GM21619 (cell line): ENCODE measurements around the gene PNMT.

ENCODE experiments used
- ATAC-seq: cut with Tn5 transposase; IDR thresholded peaks from one replicate; pipeline ENCODE4 v1.9.1; 2021; ENCODE audit not compliant: unreplicated experiment

PNMT gene

DNA sequence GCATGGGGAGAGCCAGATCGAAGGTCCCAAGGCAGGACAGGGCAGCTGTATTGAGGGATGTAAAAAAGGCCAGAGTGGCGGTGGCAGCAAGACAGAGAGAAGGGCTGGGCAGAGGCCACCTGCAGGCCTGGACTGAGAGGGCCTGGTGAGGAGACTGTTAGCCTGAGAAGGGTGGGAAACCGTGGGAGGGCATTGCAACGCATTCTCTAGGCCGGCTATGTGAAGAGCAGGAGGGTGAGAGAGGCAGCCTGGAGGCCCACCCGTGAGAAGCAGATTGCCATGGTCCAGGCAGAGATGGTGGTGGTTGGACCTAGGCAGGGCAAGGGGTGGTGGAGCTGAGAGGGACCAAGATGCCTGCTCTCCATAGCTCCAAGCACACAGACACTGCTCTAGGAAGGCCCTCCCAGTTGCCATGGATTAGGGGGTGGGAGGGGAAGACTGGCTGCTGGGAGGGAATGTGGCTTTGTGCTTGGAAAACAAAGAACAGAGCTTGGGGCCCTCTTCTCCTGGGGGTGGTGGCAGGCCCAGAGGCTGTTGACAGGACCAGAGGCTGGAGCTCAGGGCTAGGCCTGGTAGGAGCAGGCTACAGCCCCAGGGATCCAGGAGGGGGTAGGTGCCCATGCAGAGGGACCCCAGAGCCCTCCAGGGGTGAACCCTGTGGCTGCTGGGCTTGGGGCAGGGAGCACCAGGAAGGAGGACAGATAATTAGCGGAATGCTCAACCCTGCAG, 15.5 kb upstream of the PNMT start:
- no peak for ATAC-seq

DNA sequence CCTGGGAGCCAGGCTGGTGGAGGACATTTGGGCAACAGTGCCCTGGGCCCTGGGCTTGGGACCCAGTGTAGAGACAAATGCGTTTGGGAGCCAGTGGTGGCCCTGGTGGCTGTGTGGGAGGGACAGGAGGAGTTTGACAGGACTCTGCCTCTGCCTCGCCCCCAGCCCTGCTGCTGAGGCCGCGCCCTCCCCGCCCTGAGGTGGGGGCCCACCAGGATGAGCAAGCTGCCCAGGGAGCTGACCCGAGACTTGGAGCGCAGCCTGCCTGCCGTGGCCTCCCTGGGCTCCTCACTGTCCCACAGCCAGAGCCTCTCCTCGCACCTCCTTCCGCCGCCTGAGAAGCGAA, 15.0 kb upstream of the PNMT start:
- ATAC-seq, result no peak

DNA sequence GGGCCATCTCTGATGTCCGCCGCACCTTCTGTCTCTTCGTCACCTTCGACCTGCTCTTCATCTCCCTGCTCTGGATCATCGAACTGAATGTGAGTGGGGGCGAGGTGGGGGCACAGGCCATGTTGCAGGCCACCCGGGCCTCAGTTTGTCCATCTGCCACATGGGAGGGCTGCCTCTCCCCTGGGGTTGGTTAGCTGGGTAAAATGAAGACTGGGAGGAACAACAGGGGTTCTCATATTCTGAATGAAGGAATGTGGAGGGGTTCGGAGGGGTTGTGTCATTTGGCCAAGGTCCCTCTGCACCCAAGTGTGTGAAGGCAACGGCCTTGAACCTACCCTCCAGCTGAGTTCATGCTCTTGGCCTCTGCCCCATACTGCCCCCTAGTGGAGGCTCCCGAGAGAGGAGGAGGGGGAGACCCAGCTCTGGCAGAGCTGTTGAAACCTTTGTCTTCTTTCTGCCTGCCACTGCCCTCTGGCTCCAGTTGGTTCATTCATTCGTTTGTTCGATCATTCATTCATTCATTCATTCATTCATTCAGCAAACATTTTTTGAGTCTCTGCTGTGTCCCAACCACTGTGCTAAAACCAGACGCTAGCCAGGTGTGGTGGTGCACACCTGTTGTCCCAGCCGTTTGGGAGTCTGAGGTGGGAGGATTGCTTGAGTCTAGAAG, 14.5 kb upstream of the PNMT start:
- no peak for ATAC-seq

DNA sequence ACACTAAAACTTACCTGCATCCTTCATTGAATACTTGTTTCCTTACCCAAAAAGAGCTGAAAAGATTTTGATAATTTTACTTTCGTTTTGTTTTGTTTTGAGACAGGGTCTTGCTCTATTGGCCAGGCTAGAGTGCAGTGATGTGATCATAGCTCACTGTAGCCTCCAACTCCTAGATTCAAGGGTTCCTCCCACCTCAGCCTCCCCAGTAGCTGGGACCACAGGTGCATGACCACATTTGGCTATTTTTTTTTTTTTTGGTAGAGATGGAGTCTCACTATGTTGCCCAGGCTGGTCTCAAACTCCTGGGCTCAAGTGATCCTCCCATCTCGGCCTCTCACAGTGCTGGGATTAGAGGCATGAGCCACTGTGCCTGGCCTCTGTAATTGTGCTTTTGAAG, 13.1 kb upstream of the PNMT start:
- no peak for ATAC-seq

DNA sequence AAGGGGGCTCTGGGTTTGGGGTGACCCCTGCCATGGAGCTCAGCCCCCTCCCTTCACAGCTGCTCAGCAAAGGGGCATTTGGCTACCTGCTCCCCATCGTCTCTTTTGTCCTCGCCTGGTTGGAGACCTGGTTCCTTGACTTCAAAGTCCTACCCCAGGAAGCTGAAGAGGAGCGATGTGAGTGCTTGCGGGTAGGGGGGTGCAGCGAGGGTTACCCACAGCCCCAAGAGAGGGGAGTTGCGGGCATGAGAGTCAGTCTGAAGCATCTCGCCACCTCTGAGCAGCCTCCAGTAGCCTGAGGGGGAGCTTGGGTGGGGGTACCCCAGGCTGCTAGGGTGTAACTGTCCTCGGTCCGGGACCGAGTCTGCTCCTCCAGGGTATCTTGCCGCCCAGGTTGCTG, 9.9 kb upstream of the PNMT start:
- no peak for ATAC-seq

DNA sequence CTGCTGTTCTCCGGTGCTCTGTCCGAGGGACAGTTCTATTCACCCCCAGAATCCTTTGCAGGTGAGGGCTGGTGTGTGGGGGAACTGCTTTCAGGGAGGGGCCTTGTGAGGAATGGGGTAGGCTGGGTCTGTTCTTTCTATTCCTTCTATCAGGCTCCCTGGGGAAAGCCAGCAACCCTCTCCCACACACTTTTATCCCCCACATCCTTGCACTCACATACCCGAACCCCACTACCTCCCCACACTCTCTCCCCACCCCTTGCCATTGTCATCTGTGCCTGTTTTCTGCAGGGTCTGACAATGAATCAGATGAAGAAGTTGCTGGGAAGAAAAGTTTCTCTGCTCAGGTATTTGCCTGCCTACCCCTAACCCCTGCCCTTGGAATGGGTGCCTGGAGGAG, 9.5 kb upstream of the PNMT start:
- ATAC-seq, result no peak

DNA sequence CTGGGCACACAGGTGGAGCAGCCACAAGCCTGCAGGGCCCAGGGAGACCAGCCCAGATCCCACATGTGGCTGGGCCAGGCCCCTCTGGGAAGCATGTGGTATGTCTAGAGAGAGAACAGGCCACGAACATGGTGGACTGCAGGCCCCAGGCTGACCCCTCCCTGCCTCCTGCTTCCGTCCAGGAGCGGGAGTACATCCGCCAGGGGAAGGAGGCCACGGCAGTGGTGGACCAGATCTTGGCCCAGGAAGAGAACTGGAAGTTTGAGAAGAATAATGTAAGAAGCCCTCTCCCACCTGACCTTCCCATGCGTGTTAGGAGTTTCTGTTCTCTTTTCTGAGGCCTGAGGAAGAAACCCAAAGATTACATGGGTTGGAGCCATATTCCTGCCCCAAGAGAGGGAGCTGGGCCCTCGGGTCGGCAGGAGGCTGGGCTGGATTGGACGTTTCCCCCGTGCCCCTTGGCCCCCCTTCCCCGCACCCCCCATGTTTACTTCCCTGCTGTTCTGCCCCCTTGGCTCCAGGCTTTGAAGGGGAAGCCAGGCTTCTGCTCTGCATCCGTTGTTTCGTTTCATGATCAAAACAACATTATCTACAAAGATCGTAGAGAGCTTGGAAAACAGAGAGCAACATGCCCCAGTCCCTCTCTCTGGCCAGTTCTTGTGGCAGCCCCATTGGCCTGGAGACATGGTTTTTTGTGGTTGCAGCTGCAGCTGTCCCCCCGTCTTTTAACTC, 8.8 kb upstream of the PNMT start:
- no peak for ATAC-seq

DNA sequence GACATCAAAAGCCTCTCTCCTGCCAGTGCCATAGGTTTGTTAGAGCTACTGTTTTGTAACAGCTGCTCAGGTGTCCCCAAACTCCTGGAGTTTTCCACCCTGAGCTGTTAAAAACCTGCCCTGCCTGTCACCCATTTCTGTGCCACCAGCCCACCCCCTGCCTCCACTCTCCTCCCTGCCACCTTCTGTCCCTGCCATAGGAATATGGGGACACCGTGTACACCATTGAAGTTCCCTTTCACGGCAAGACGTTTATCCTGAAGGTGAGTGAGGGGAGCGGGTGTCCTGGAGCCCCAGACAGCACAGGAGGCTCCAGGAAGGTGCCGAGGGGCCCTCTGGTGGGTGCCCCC, 8.3 kb upstream of the PNMT start:
- ATAC-seq, result no peak

DNA sequence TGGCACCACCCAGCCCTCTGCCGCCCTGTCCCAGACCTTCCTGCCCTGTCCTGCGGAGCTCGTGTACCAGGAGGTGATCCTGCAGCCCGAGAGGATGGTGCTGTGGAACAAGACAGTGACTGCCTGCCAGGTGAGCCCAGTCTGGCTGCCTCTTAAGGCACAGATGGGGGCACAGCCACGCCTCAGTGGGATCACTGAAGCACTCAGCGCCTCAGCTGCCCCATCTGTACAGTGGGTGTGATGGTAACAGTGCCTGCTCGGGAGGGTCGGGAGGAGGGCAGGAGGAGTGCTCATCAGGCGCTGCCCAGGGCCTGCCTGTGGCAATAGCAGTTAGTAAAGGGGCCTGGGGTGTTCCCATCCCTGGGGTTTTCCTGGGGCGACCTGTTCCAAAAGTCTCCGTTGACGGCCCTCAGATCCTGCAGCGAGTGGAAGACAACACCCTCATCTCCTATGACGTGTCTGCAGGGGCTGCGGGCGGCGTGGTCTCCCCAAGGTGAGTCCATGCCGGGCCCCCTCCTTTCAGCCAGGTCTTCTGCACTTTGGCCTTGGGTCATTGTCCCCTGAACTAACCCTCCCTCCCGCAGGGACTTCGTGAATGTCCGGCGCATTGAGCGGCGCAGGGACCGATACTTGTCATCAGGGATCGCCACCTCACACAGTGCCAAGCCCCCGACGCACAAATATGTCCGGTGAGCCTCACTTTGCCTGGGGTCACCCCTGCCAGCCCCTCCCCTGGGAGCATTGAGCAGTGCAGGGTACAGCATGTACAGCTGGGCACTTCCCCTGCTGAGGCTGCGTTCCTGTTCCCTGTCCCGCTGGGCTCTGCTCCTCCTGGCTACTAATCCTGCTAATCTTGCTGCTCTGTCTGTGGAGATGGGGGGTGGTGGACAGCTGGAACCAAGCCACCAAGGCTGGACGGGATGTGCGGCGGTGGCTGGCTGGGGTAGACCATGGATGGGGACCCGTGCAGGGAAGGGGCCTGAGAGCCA, 7.6 kb upstream of the PNMT start:
- no peak for ATAC-seq

DNA sequence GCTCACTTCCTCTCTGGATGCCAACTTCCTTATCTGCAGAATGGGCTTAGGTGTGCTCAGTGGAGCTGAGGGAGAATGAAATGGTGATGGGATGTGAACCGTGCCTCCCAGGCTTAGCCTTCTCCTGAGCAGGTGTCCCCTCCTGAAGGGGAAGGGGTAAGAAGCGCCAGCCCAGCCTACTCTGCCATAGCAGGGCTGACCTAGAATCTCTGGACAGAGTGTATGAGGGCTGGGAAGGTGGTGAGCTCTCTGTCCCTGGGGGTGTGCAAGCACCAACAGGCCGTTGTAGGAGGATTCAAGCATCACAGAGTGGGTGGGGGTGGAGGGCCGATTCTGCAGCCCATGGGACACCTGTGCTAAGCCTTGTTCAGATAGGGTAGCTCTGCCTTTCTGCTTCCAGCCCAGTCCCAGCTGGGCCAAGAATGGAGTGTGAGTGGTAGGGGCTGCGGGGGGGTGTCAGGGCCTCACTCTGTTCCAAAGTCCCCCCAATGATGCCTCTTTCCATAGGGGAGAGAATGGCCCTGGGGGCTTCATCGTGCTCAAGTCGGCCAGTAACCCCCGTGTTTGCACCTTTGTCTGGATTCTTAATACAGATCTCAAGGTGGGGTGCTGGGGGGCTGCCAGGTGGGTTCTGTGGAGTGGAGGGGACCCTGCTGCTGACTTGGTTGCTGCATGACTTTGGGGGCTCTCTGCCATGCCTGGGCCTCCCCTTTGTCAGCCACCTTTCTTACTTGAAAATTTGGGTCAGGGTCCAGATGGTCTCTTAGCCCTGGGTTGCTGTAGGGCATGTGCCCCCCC, 6.3 kb upstream of the PNMT start:
- ATAC-seq, result no peak

DNA sequence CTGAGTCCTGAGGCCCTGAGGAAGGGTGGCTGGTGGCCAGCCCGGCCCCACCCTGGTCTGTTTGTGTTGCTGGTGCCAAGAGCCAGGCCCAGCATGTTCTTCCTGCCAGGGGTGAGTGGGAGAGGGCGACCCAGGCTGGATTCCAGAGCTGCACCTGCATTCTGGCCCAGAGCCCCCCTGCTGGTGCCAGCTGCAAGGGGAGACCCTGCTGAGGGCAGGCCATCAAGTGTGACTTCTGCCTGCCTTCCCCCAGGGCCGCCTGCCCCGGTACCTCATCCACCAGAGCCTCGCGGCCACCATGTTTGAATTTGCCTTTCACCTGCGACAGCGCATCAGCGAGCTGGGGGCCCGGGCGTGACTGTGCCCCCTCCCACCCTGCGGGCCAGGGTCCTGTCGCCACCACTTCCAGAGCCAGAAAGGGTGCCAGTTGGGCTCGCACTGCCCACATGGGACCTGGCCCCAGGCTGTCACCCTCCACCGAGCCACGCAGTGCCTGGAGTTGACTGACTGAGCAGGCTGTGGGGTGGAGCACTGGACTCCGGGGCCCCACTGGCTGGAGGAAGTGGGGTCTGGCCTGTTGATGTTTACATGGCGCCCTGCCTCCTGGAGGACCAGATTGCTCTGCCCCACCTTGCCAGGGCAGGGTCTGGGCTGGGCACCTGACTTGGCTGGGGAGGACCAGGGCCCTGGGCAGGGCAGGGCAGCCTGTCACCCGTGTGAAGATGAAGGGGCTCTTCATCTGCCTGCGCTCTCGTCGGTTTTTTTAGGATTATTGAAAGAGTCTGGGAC, 5.5 kb upstream of the PNMT start:
- ATAC-seq, result no peak

DNA sequence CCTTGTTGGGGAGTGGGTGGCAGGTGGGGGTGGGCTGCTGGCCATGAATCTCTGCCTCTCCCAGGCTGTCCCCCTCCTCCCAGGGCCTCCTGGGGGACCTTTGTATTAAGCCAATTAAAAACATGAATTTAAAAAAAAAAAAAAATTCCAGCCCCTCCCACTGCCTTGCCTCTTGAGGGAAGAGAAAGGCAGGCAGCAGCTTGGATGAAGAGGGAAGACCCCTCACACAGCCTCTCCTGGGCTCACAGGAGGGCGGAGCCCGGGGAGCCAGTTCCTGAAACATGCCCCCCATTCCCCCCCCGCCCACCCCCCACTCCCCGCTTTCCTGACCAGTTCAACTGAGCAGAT, 4.9 kb upstream of the PNMT start:
- no peak for ATAC-seq

DNA sequence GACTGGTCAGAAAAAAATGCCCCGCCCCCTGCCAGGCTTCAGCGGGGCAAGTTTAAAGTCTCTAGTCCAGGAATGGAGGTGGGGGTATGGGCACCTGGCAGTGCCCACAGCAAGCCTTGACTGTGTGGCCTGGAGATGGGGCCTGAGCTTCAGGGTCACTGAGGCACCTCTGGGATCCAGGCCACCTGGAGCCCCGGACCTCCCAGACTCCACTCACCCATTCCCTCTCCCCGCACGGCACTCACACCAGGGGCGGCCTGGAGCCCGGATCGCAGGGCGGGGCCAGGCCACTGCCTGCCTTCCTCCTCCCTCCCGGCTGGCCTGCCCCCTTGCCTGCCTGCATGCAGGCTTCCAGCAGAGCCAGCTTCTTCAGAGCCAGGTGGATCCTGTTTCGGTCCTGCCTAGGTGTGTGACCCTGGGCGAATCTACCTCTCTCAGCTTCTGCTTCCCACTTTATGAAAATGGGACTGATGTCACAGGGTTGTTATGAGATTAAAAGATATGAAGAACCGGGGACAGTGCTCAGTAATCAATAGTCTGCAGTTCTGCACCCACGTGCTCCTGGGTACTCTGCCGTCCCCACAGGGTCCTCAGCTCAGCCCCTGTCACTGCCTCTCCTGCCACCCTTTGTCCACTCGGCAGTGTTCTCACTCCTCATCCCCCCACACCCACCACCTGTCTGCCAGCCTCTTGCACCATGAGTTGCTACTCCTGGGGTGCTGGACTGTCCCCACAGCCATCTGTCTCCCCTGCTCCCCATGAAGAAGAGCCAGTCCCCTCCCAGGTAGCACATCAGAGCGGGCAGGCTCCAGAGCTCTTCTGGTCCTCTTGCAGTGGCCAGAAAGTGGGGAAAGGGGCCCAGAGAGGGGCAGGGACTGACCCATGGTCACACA, 4.3 kb upstream of the PNMT start:
- ATAC-seq, result no peak

DNA sequence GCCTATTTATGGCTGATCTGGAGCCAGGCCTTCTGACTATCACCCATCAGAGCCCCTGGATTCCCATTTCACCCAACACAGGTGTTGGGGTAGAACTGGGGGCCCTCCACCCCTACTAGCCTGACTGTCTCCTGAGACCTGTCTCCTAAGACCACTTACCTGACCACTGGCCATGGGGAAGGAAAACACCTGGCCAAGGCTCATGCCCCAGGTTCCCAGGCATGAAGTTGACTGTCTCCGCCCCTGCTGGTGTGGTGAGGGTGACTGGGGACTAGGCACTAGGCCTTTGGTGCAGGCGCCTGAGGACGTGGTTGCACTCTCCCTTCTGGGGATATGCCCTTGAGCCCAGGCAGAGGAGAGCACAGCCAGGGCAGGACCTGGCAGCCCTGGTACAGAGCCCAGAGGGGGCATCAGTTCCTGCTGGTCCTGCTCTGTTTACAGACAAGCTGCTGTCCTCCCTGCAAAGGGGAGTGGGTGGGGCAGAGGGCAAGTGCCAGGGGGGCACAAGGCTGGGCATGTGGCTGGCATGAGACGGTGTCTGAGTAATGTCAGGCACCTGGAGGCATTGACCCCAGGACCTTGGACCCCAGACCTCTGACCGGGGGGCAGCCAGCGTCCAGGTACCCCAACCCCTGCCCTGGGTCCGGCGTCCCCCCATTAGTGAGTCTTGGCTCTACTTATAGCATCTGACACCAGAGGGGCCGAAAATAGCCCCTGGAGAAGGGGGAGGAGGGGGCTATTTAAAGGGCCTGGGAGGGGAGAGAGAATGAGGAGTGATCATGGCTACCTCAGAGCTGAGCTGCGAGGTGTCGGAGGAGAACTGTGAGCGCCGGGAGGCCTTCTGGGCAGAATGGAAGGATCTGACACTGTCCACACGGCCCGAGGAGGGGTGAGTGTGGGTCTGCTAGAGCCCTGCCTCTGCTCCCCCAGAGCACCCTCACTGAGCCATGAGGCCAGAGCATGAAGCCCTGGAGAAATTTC, 3.4 kb upstream of the PNMT start, which contains the start of gene TCAP:
Gene TCAP, plus strand, starts transcription at position 769 of the 981 bp plus-strand sequence. Its CDS starts 11 bp downstream, at position 780.
- no peak for ATAC-seq

DNA sequence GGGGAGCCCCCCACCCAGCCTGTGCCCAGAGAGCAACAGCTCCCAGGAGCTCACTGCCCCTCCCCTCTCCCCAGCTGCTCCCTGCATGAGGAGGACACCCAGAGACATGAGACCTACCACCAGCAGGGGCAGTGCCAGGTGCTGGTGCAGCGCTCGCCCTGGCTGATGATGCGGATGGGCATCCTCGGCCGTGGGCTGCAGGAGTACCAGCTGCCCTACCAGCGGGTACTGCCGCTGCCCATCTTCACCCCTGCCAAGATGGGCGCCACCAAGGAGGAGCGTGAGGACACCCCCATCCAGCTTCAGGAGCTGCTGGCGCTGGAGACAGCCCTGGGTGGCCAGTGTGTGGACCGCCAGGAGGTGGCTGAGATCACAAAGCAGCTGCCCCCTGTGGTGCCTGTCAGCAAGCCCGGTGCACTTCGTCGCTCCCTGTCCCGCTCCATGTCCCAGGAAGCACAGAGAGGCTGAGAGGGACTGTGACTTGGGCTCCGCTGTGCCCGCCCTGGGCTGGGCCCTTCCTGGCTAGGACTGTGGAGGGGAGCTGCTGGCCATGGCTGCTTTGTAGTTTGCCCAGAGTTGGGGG, 2.5 kb upstream of the PNMT start:
- no peak for ATAC-seq

DNA sequence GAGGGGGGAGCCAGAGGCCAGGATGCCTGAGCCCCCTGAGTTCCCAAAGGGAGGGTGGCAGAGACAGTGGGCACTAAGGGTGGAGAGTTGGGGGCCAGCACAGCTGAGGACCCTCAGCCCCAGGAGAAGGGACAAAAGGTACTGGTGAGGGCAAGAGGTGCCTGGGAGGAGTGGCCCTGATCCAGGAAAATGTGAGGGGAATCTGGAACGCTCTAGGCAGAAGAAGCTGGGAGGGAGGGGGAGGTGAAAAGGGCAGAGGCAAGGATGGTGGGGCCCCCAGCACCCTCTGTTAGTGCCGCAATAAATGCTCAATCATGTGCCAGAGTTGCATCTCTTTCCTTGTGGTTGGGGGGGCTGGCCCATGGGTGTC, 2.0 kb upstream of the PNMT start:
- no peak for ATAC-seq

DNA sequence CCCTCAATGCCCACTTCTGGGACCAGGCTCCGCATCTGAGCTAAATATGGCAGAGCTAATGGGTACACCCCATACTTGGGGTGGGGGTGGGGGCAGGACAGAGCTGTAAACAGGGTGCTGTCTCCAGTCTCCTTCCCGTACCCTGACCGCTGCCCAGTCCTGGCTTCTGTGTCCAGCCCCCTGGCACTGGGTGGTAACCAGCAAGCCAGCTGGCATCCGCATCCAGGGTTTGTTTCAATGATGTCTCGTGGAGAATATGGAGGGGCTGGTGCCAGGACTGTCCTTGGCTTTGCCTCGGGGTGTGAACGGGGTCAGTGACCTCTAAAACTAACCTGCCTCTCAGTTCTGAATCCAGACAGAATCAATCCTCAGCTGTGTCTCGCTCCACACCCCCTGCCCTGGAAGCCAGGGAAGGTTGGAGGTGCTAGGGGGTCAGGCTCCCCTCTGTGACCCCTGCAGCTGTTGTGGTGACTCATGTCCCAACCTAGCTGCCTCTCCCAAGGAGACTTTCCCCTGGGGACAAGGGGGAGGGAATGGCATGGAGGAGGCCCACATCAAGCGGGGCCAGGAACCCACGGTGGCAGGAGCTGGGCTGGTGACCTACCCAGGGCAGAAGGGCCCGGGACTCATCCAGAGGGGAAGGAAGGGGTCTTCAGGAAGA, 1.5 kb upstream of the PNMT start:
- no peak for ATAC-seq
